ENCODE results near the gene IRS2. TPM values are rescaled to one million over a fixed set of nuclear protein-coding genes. Genes with fewer than 3 reads are reported as not detected.

The IRS2 gene
- polyA plus RNA-seq, 1 donor (not counting 4 experiments of a cell fraction or from before 2014, with no cell fraction given): 2.3 TPM

DNA sequence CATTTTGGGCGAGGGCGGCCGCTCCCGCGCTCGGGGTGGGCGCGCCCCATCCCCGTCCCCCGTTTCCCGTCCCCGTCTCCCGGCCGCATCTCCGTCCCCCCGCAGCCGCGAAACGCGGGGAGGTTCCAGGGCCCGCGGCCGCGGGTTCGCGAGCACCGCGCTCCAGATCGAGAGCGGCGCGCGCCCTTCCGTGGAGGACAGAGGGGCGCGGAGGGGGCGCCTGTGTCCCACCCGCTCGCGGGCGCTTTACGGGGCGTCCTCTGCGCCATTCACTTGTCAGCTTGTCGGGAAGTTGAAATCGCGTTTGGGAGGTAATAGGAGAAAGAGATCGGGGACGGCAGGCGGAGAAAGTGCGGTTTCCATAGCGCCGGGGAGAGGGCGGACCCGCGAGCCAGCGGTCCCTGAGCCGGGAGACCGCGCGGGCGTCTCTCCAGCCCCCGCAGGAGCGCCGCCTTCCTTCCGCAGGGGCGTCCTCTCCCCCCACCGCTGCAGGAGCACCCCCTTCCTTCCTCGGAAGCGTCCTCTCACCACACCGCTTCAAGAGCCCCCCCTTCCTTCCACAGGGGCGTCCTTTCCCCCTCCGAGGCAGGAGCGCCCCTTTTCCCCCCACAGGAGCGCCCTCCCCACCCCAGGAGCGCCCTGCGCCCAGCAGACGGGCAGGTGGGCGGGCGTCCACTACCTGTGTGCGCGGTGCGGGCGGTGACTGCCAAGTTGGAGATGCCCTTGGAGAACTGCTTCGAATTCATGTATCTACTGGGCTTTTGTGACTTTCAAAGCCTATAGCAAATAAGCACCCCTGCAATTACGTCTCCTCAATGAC lies 962 bp upstream of the IRS2 start:
- Histone ChIP-seq H3K9me3 (ENCODE audit: control insufficient read depth, low read depth, low read length) (no peaks in the 10 kb centered on the region), H3K79me2 (ENCODE audit: control insufficient read depth, insufficient read depth, low read length) (peaks cover 24% of the 10 kb centered on the region), H2AFZ (ENCODE audit: control insufficient read depth, low read length) (peak overlapping the region; percentile 63), H3K9ac (ENCODE audit: control insufficient read depth, extremely low read depth, insufficient read depth, low read length) (peak overlapping the region; percentile 82), H3K9me1 (ENCODE audit: control insufficient read depth, extremely low read depth, insufficient read depth, low read length) (no peaks in the 10 kb centered on the region), H3K4me3 (ENCODE audit: control insufficient read depth in 2 of 3, extremely low read depth in 1 of 3, insufficient read depth in 2 of 3, low read depth in 1 of 3, low read length in 3 of 3) (peak overlapping the region; percentile 66 to 75 (median 74)), H4K20me1 (ENCODE audit: control insufficient read depth, extremely low read depth, insufficient read depth, low read length) (no peaks in the 10 kb centered on the region), H3K27me3 (ENCODE audit: control insufficient read depth, extremely low read depth, insufficient read depth, low read length) (no peaks in the 10 kb centered on the region), H3K27ac (ENCODE audit: control insufficient read depth, insufficient read depth, low read length) (peak overlapping the region; percentile 56), H3K4me1 (ENCODE audit: control insufficient read depth, extremely low read depth, insufficient read depth, low read length) (peaks cover 4% of the 10 kb centered on the region), H3K4me2 (ENCODE audit: control insufficient read depth, extremely low read depth, insufficient read depth, low read depth, low read length) (peak overlapping the region; percentile 65), H3K36me3 (ENCODE audit: control insufficient read depth in 2 of 2, extremely low read depth in 1 of 2, insufficient read depth in 2 of 2, low read length in 2 of 2) (no peaks in the 10 kb centered on the region)
- TF ChIP-seq CTCF (optimal IDR thresholded peaks at IDR 0.05 in 1 of 3, IDR thresholded peaks at IDR 0.05 in 1 of 3, conservative IDR thresholded peaks at IDR 0.05 in 1 of 3; ENCODE audit: extremely low read depth in 1 of 3, insufficient read depth in 2 of 3, low read length in 3 of 3): no peak
- no peak for TF ChIP-seq EZH2 (IDR thresholded peaks at IDR 0.05; ENCODE audit: low read length)
- dilution Hi-C loops (cut with MboI; ENCODE audit: extremely low pct_ligation_motif_present, low sequenced_read_pairs): no loop called here
- no peak for FAIRE-seq
- no peak for DNase-seq (ENCODE audit: low read depth, low spot score)

DNA sequence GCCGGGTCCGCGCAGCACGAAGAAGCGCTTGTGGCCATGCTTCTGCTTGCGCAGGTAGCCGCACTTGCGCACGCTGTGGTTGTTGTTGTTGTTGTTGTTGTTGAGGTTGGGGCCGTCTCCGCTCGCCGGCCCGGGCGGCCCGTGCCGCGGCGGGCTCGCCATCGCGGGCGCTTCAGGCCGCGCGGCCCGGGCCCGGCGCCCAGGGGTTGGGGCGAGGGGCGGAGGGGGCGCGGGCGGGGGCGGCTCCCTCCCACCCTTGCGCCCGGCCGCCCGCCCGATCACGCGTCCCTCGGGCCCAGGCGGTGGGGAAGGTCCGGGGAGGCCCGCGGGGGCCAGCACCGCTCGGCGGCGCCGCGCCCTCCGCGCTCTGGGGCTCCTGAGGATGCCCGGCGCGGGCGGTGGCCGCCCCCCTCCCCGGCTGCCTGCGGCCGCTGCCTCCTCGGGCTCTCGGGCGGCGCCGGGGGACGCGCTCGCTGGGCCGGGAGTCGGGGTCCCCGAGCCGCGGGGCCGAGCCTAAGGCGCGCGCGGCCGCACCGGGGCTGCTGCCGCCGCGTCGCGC lies 412 bp downstream of the IRS2 start:
- Histone ChIP-seq H3K79me2 (ENCODE audit: control insufficient read depth, insufficient read depth, low read length) (peaks cover 38% of the 10 kb centered on the region), H3K4me1 (ENCODE audit: control insufficient read depth, extremely low read depth, insufficient read depth, low read length) (peaks cover 9% of the 10 kb centered on the region), H3K9ac (ENCODE audit: control insufficient read depth, extremely low read depth, insufficient read depth, low read length) (peak overlapping the region; percentile 78), H3K36me3 (ENCODE audit: control insufficient read depth in 2 of 2, extremely low read depth in 1 of 2, insufficient read depth in 2 of 2, low read length in 2 of 2) (no peaks in the 10 kb centered on the region), H4K20me1 (ENCODE audit: control insufficient read depth, extremely low read depth, insufficient read depth, low read length) (no peaks in the 10 kb centered on the region), H3K9me3 (ENCODE audit: control insufficient read depth, low read depth, low read length) (no peaks in the 10 kb centered on the region), H2AFZ (ENCODE audit: control insufficient read depth, low read length) (peak overlapping the region; percentile 49), H3K9me1 (ENCODE audit: control insufficient read depth, extremely low read depth, insufficient read depth, low read length) (no peaks in the 10 kb centered on the region), H3K27me3 (ENCODE audit: control insufficient read depth, extremely low read depth, insufficient read depth, low read length) (no peaks in the 10 kb centered on the region), H3K4me3 (ENCODE audit: control insufficient read depth in 2 of 3, extremely low read depth in 1 of 3, insufficient read depth in 2 of 3, low read depth in 1 of 3, low read length in 3 of 3) (peak overlapping the region; percentile 66 to 73 (median 66)), H3K27ac (ENCODE audit: control insufficient read depth, insufficient read depth, low read length) (peak overlapping the region; percentile 56), H3K4me2 (ENCODE audit: control insufficient read depth, extremely low read depth, insufficient read depth, low read depth, low read length) (peak overlapping the region; percentile 73)
- no peak for TF ChIP-seq CTCF (optimal IDR thresholded peaks at IDR 0.05 in 1 of 3, IDR thresholded peaks at IDR 0.05 in 1 of 3, conservative IDR thresholded peaks at IDR 0.05 in 1 of 3; ENCODE audit: extremely low read depth in 1 of 3, insufficient read depth in 2 of 3, low read length in 3 of 3)
- no peak for TF ChIP-seq EZH2 (IDR thresholded peaks at IDR 0.05; ENCODE audit: low read length)
- DNase-seq (ENCODE audit: low read depth, low spot score) (no peak), FAIRE-seq (no peak)
- dilution Hi-C loops (cut with MboI; ENCODE audit: extremely low pct_ligation_motif_present, low sequenced_read_pairs): no loop called here
